Kidney (tissue), 14 donors: ENCODE results near the gene FRAT2. TPM values are rescaled to one million over a fixed set of nuclear protein-coding genes. Genes with fewer than 3 reads are reported as not detected.
"Not testable (repeated sequence)": the region's sequence is repeated elsewhere in the genome, so short reads cannot be mapped to it uniquely, and the experiment has no call there.

ENCODE experiments used
- DNase-seq, 5 donors: peaks; one replicate each; pipeline ENCODE4 v3.0.0-alpha.2; 2013 to 2020
- FAIRE-seq: peaks from 2 replicates; lab custom pipeline; 2012; peaks lifted over from hg19 to GRCh38; lab: Jason Lieb, UNC
- H3K27ac ChIP-seq, 2 donors: one replicate each; pipeline ENCODE4 v1.7.0; 2013; ENCODE audit warnings: low read depth in 2 of 2, low read length in 2 of 2, inconsistent platforms in 1 of 2
- H3K27me3 ChIP-seq: one replicate; pipeline ENCODE4 v1.7.1; 2013; ENCODE audit warnings: low read length, inconsistent platforms; ENCODE audit not compliant: control insufficient read depth, insufficient read depth
- H3K36me3 ChIP-seq, 3 donors: one replicate each; pipeline versions ENCODE4 v1.7.0 to v1.7.1; 2013; ENCODE audit warnings: low read length in 3 of 3, control low read depth in 1 of 3, inconsistent platforms in 1 of 3; ENCODE audit not compliant: insufficient read depth in 3 of 3, control insufficient read depth in 2 of 3
- H3K4me1 ChIP-seq, 3 donors: one replicate each; pipeline versions ENCODE4 v1.7.0 to v1.7.1; 2013; ENCODE audit warnings: low read length in 3 of 3, inconsistent platforms in 1 of 3, low read depth in 1 of 3; ENCODE audit not compliant: control insufficient read depth in 2 of 3, insufficient read depth in 2 of 3
- H3K4me3 ChIP-seq, 3 donors: one replicate each; pipeline versions ENCODE4 v1.7.0 to v1.8.1; 2013; ENCODE audit warnings: low read length in 3 of 3, control low read depth in 1 of 3, inconsistent platforms in 1 of 3
- H3K9ac ChIP-seq, 3 donors: one replicate each; pipeline versions ENCODE4 v1.7.0 to v1.7.1; 2013; ENCODE audit warnings: low read length in 3 of 3, control low read depth in 1 of 3, inconsistent platforms in 1 of 3
- H3K9me3 ChIP-seq, 3 donors: one replicate each; pipeline versions ENCODE4 v1.7.0 to v1.7.1; 2013; ENCODE audit warnings: low read length in 3 of 3, control low read depth in 1 of 3, inconsistent platforms in 1 of 3; ENCODE audit not compliant: control insufficient read depth in 2 of 3, insufficient read depth in 1 of 3
- intact Hi-C: fragments of 100-400 bp; cut with DNase I; formaldehyde crosslinking; loops from one replicate; pipeline ENCODE4 v1.11.1; 2022
- polyA plus RNA-seq: library from polyadenylated mRNA; stranded (reverse); fragments of 350-450 nt; fragmentation: Illumina TruSeq; extraction: RNeasy Lipid Tissue Mini Kit (QIAGEN cat#74804); gene quantifications from one replicate; pipeline ENCODE4 v1.2.3, GENCODE V29; 2014; ENCODE audit warnings: low read depth, low replicate concordance; ENCODE audit not compliant: insufficient read depth
- total RNA-seq: library from RNA; stranded (reverse); fragmentation: NEBNext Ultra II Directional; extraction: Animal tissue kit (Norgen Biotek cat#: 25700); gene quantifications from one replicate; pipeline ENCODE4 v1.2.1, GENCODE V29; 2021
- TF ChIP-seq, protein P1 (sequence below): IDR thresholded peaks from 3 replicates; pipeline ENCODE4 v1.5.1; 2012; ENCODE audit warnings: mild to moderate bottlenecking, moderate library complexity, borderline replicate concordance; ENCODE audit not compliant: insufficient read depth; ENCODE audit errors: extremely low read depth
- donor health status: control.
- donor health status: control.
- donor health status: control.
- donor health status: control.
- donor health status: control.
- donor health status: DM: yes; HTN: yes; CAD: no.
- donor health status: Normal renal cell carcinoma (clear cell type).

The FRAT2 gene
- total and polyA plus RNA-seq, 2 donors from 2014 or later, result 5.4 to 16.8 TPM

DNA sequence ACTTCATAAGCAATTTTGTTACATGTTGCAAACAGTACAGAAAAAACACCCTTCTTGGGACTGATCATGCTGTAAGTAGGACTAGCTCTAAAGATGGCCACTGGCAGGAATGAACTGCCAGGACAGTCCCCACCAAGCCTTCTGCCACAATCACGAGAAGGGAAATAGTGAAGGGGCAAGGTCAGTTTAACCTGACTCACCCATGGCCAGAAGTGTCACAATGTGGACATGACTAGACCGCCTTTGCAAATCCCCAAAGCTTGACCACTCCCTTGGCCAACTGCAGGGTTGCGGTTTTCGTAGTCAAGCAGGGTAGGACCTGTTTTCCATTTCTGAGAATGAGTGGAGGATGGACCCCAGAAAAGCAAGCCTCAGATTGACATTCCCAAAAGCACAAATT, 19.4 kb upstream of the FRAT2 start:
- H3K27ac ChIP-seq, result no peak overlapping the region
- FAIRE-seq (no peak), DNase-seq (no peak)
- H3K4me1 ChIP-seq, result peaks cover 0 to 3% (median 2%) of the 10 kb centered on the region in 3 donors
- no peaks in the 10 kb centered on the region for H3K9me3 ChIP-seq
- TF ChIP-seq, protein P1, sequence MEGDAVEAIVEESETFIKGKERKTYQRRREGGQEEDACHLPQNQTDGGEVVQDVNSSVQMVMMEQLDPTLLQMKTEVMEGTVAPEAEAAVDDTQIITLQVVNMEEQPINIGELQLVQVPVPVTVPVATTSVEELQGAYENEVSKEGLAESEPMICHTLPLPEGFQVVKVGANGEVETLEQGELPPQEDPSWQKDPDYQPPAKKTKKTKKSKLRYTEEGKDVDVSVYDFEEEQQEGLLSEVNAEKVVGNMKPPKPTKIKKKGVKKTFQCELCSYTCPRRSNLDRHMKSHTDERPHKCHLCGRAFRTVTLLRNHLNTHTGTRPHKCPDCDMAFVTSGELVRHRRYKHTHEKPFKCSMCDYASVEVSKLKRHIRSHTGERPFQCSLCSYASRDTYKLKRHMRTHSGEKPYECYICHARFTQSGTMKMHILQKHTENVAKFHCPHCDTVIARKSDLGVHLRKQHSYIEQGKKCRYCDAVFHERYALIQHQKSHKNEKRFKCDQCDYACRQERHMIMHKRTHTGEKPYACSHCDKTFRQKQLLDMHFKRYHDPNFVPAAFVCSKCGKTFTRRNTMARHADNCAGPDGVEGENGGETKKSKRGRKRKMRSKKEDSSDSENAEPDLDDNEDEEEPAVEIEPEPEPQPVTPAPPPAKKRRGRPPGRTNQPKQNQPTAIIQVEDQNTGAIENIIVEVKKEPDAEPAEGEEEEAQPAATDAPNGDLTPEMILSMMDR, result no peak
- intact Hi-C loops, result no loop called here
- no peaks in the 10 kb centered on the region for H3K27me3 ChIP-seq
- no peaks in the 10 kb centered on the region for H3K36me3 ChIP-seq
- no peak overlapping the region for H3K4me3 ChIP-seq
- H3K9ac ChIP-seq, result no peak overlapping the region

DNA sequence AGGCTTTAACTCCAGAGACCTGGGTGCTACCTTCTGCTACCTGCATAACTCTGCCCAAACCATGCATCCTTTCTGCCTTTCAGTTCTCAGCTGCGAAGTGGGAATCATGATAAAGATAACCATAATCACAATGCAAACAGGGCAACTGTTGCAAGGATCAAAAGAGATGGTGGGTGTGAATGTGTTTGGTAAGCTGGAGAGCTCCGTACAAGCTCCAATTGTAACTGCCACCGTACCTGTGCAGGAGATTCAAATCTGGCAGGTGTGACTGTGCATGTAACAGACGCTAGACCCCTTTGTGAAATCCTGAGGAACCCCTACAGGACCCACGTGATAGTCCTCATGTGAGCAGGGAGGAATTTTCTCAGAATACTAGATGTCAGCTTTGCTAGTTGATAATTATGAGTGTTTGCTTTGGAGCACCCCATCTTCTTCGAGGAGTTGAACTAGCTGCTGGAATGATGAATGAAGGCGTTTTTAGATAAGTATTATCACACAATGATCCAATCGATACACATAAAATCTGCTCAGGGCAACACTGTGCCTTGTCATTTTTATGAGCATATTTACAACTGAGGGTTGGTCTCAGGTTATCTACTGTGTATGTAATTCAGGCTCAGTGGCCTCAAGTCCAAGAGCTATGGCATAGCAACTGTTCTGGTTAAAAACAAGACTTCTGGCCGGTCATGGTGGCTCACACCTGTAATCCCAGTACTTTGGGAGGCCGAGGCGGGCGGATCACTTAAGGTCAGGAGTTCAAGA, 15.4 kb upstream of the FRAT2 start:
- Histone ChIP-seq H3K9ac (no peak overlapping the region), H3K4me3 (no peak overlapping the region), H3K4me1 (no peaks in the 10 kb centered on the region), H3K27me3 (no peaks in the 10 kb centered on the region), H3K36me3 (no peaks in the 10 kb centered on the region), H3K27ac (no peak overlapping the region), H3K9me3 (no peaks in the 10 kb centered on the region)
- DNase-seq (no peak), FAIRE-seq (no peak)
- intact Hi-C loops, result no loop called here
- TF ChIP-seq, protein P1, result no peak

DNA sequence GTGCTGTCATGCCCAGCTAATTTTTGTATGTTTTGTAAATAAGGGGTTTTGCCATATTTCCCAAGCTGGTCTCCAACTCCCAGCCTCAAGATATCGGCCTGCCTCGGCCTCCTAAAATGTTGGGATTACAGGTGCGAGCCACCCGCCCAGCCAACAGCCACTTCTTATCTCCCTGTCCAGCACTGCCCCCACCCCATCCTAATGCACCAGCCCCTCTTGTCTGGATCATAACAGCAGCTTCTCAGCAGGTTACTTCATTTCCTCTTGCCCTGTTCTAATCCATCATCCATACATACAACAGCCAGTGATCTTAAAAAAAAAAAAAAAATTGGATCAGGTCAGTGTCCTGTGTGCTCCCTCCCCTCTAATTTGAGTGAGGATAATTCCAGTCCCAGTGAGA, 12.8 kb upstream of the FRAT2 start:
- no peak overlapping the region for H3K9ac ChIP-seq
- intact Hi-C loops, result no loop called here
- TF ChIP-seq, protein P1, result no peak
- no peaks in the 10 kb centered on the region for H3K4me1 ChIP-seq
- no peak overlapping the region for H3K4me3 ChIP-seq
- no peak overlapping the region for H3K27ac ChIP-seq
- no peaks in the 10 kb centered on the region for H3K27me3 ChIP-seq
- H3K9me3 ChIP-seq, result no peaks in the 10 kb centered on the region
- H3K36me3 ChIP-seq, result no peaks in the 10 kb centered on the region
- DNase-seq (no peak), FAIRE-seq (no peak)

DNA sequence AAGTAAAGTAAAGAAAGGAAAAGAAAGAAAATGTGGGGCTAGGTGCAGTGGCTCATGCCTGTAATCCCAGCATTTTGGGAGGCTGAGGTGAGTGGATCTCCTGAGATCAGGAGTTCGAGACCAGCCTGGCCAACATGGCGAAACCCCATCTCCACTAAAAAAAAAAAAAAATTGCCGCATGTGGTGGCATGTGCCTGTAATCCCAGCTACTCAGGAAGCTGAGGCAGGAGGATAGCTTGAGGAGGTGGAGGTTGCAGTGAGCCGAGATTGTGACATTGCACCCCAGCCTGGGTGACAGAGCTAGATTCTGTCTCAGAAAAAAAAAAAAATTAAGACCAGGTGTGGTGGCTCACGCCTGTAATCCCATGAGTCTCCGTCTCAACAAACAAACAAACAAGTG, 9.1 kb upstream of the FRAT2 start:
- FAIRE-seq, DNase-seq, intact Hi-C loops: not testable (repeated sequence)

More for the DNA sequence above, 9.1 kb upstream of the FRAT2 start:
- H3K27me3 ChIP-seq, H3K36me3 ChIP-seq, H3K4me3 ChIP-seq, H3K9ac ChIP-seq, H3K9me3 ChIP-seq, H3K27ac ChIP-seq, H3K4me1 ChIP-seq: not testable (repeated sequence)
